Endothelial cell of umbilical vein (primary cell): ENCODE results near the gene NKX6-2. TPM values are rescaled to one million over a fixed set of nuclear protein-coding genes. Genes with fewer than 3 reads are reported as not detected.

ENCODE experiments used
- BruUV-seq: library from RNA; stranded (reverse); fragments of 400-500 nt; replicated peaks from 2 replicates; lab custom pipeline; 2021; lab: Mats Ljungman, UMichigan
- CTCF ChIA-PET: fragments of 300-600, 350-600 bp; sonication (Branson Sonifier 250); formaldehyde crosslinking; loops from one replicate; lab custom pipeline; 2021; ENCODE audit warnings: antibody characterized with exemption, inconsistent platforms; lab: Charles Lee
- POLR2A ChIA-PET: fragments of 300-600, 350-600 bp; sonication (Branson Sonifier 250); formaldehyde crosslinking; loops from one replicate; lab custom pipeline; 2021; ENCODE audit warnings: antibody characterized with exemption, inconsistent platforms; lab: Charles Lee
- DNase-seq: peaks from one replicate; pipeline ENCODE4 v3.0.0-alpha.2; 2011; ENCODE audit warnings: low read depth, low spot score
- FAIRE-seq: peaks from 2 replicates; lab custom pipeline; 2011; peaks lifted over from hg19 to GRCh38; lab: Jason Lieb, UNC
- H2AFZ ChIP-seq: 2 replicates; pipeline ENCODE4 v1.6.0; 2012; ENCODE audit warnings: low read depth, low read length, control low read depth, inconsistent platforms
- H3K27ac ChIP-seq: 2 replicates; pipeline ENCODE4 v1.5.1; 2011; ENCODE audit warnings: low read depth, mild to moderate bottlenecking, control low read depth, low read length, moderate library complexity; ENCODE audit not compliant: insufficient read depth
- H3K27me3 ChIP-seq, 2 experiments: 2 replicates each; pipeline versions ENCODE4 v1.6.0 to v1.6.1; 2011; ENCODE audit warnings: low read length in 2 of 2, mixed read lengths in 1 of 2; ENCODE audit not compliant: control insufficient read depth in 2 of 2, insufficient read depth in 2 of 2
- H3K36me3 ChIP-seq, 2 experiments: 2 replicates in 1 of 2; 3 replicates in 1 of 2; pipeline ENCODE4 v1.5.1; 2011; ENCODE audit warnings: low read length in 2 of 2, mild to moderate bottlenecking in 1 of 2, moderate library complexity in 1 of 2; ENCODE audit not compliant: control insufficient read depth in 2 of 2, insufficient read depth in 2 of 2; ENCODE audit errors: extremely low read depth in 1 of 2
- H3K4me1 ChIP-seq: 3 replicates; pipeline ENCODE4 v1.5.1; 2011; ENCODE audit warnings: mild to moderate bottlenecking, low read length; ENCODE audit not compliant: control insufficient read depth, insufficient read depth; ENCODE audit errors: extremely low read depth
- H3K4me2 ChIP-seq: 2 replicates; pipeline ENCODE4 v1.6.1; 2011; ENCODE audit warnings: low read length, control low read depth, mixed read lengths; ENCODE audit not compliant: insufficient read depth
- H3K4me3 ChIP-seq, 3 experiments: fragments of 200-600 bp in 1 of 3; sonication (generic), shearing (Covaris generic) in 1 of 3; replicated peaks in 1 of 3; 2 replicates each; pipeline ENCODE4 v1.5.1; 2011 to 2016; ENCODE audit warnings: control low read depth in 3 of 3, low read length in 3 of 3, mild to moderate bottlenecking in 2 of 3, inconsistent platforms in 1 of 3, low read depth in 1 of 3, moderate library complexity in 1 of 3; ENCODE audit not compliant: insufficient read depth in 1 of 3
- H3K79me2 ChIP-seq: 2 replicates; pipeline ENCODE4 v1.6.0; 2012; ENCODE audit warnings: low read length, inconsistent platforms; ENCODE audit not compliant: control insufficient read depth, insufficient read depth
- H3K9ac ChIP-seq: replicated peaks from 2 replicates; pipeline ENCODE3; 2011; ENCODE audit warnings: low read length, control low read depth; ENCODE audit not compliant: insufficient read depth; ENCODE audit errors: extremely low read depth
- H3K9me1 ChIP-seq: replicated peaks from 3 replicates; pipeline ENCODE4 v1.6.0; 2011; ENCODE audit warnings: mild to moderate bottlenecking, low read length; ENCODE audit not compliant: control insufficient read depth, insufficient read depth; ENCODE audit errors: extremely low read depth
- H3K9me3 ChIP-seq: replicated peaks from 2 replicates; pipeline ENCODE4 v1.5.1; 2012; ENCODE audit warnings: low read length, inconsistent platforms; ENCODE audit not compliant: control insufficient read depth, insufficient read depth
- H4K20me1 ChIP-seq: replicated peaks from 2 replicates; pipeline ENCODE3; 2011; ENCODE audit warnings: mild to moderate bottlenecking, low read length; ENCODE audit not compliant: control insufficient read depth, insufficient read depth; ENCODE audit errors: extremely low read depth
- EZH2 ChIP-seq: IDR thresholded peaks from 2 replicates; pipeline ENCODE4 v1.6.1; 2012; ENCODE audit warnings: borderline replicate concordance, low read depth, mild to moderate bottlenecking, moderate library complexity, low read length, inconsistent platforms; ENCODE audit not compliant: severe bottlenecking
- FOS ChIP-seq: IDR thresholded peaks from 2 replicates; pipeline ENCODE4 v1.6.1; 2011; ENCODE audit warnings: mild to moderate bottlenecking, low read length, moderate library complexity, borderline replicate concordance; ENCODE audit not compliant: insufficient read depth
- GATA2 ChIP-seq: IDR thresholded peaks from 2 replicates; pipeline ENCODE4 v1.7.0; 2011; ENCODE audit warnings: low read depth, mild to moderate bottlenecking, moderate library complexity, mixed read lengths, low read length; ENCODE audit not compliant: insufficient read length, insufficient read depth
- JUN ChIP-seq: IDR thresholded peaks from 2 replicates; pipeline ENCODE4 v1.6.1; 2011; ENCODE audit warnings: borderline replicate concordance, low read depth; ENCODE audit not compliant: insufficient read length, insufficient read depth
- MAX ChIP-seq: IDR thresholded peaks from 2 replicates; pipeline ENCODE4 v1.6.1; 2011; ENCODE audit not compliant: insufficient read depth, insufficient read length
- MYC ChIP-seq: IDR thresholded peaks from one replicate; pipeline ENCODE4 v1.6.1; 2011; ENCODE audit warnings: mild to moderate bottlenecking, low read depth, low read length
- POLR2AphosphoS5 ChIP-seq: IDR thresholded peaks from 2 replicates; pipeline ENCODE4 v1.6.1; 2012; ENCODE audit warnings: low read depth, mild to moderate bottlenecking, control low read depth, low read length, moderate library complexity; ENCODE audit not compliant: insufficient read depth
- dilution Hi-C: fragments of 300-500 bp; cut with MboI; formaldehyde crosslinking; loops from one replicate; pipeline ENCODE4 v1.15.0; 2019; ENCODE audit warnings: low sequenced_read_pairs; ENCODE audit not compliant: extremely low pct_ligation_motif_present
- intact Hi-C: fragments of 100-400 bp; cut with micrococcal nuclease; formaldehyde crosslinking; loops from one replicate; pipeline ENCODE4 v1.10.0; 2022
- polyA plus RNA-seq, 4 experiments: library from polyadenylated mRNA; depleted of rRNA in 3 of 4; stranded (reverse) in 3 of 4; unstranded in 1 of 4; fragments of >200 nt; gene quantifications; 2 replicates each; pipeline versions ENCODE4 v1.2.1 to v1.2.3, GENCODE V29; 2011 to 2012; ENCODE audit warnings: missing spikeins in 1 of 4
- total RNA-seq: library from RNA; stranded (reverse); gene quantifications from 2 replicates; pipeline ENCODE4 v1.2.3, GENCODE V29; 2021

NKX6-2 gene
- total and polyA plus RNA-seq, 2 donors (not counting 3 experiments of a cell fraction or from before 2014, with no cell fraction given) = not detected

- no peak overlapping the region for H3K4me2 ChIP-seq
- intact Hi-C loops = no loop called here
- H3K9me1 ChIP-seq = no peaks in the 10 kb centered on the region
- H3K4me1 ChIP-seq = no peaks in the 10 kb centered on the region
- H3K9ac ChIP-seq = no peak overlapping the region
- H3K27me3 ChIP-seq = no peaks in the 10 kb centered on the region
- DNase-seq (no peak), FAIRE-seq (no peak)
- no peak for TF ChIP-seq GATA2
- no peak for TF ChIP-seq MYC
- no peaks in the 10 kb centered on the region for H3K79me2 ChIP-seq
- no peak overlapping the region for H2AFZ ChIP-seq
- no peak overlapping the region for H3K4me3 ChIP-seq
- dilution Hi-C loops = no loop called here
- H3K27ac ChIP-seq = no peak overlapping the region
- CTCF ChIA-PET = no interaction called here
- H3K36me3 ChIP-seq = no peaks in the 10 kb centered on the region
- no peaks in the 10 kb centered on the region for H3K9me3 ChIP-seq
- POLR2A ChIA-PET = no interaction called here
- no peaks in the 10 kb centered on the region for H4K20me1 ChIP-seq
- no TSS peak for BruUV-seq
Measured at GRCh38 chr10:132813560-132814468, 27.9 kb upstream of the NKX6-2 start.

GRCh38 chr10:132813001-132813401 lies 27.1 kb upstream of the NKX6-2 start:
- dilution Hi-C loops = no loop called here
- no peak overlapping the region for H3K4me2 ChIP-seq
- intact Hi-C loops = no loop called here
- no peaks in the 10 kb centered on the region for H3K79me2 ChIP-seq
- no peaks in the 10 kb centered on the region for H3K4me1 ChIP-seq
- no TSS peak for BruUV-seq
- H3K9me1 ChIP-seq = no peaks in the 10 kb centered on the region
- no peaks in the 10 kb centered on the region for H3K27me3 ChIP-seq
- DNase-seq (no peak), FAIRE-seq (no peak)
- H2AFZ ChIP-seq = no peak overlapping the region
- no peak overlapping the region for H3K27ac ChIP-seq
- no peak for TF ChIP-seq EZH2
- TF ChIP-seq FOS = no peak
- TF ChIP-seq GATA2 = no peak
- TF ChIP-seq JUN = no peak
- TF ChIP-seq MAX = no peak
- no peak for TF ChIP-seq POLR2AphosphoS5
- H3K9me3 ChIP-seq = no peaks in the 10 kb centered on the region
- H3K9ac ChIP-seq = no peak overlapping the region
- H3K4me3 ChIP-seq = no peak overlapping the region
- no peaks in the 10 kb centered on the region for H3K36me3 ChIP-seq
- ChIA-PET POLR2A (no interaction called here), CTCF (no interaction called here)
- no peaks in the 10 kb centered on the region for H4K20me1 ChIP-seq
